MM.1S (cell line): ENCODE results near the gene MFSD2B.

Source experiments
- DNase-seq: peaks from one replicate; pipeline ENCODE4 v3.0.0-alpha.2; 2015
- H2AFZ ChIP-seq: fragments of 300-600 bp; sonication (generic); 2 replicates; pipeline ENCODE4 v1.6.0; 2016; ENCODE audit warnings: antibody characterized with exemption, low read length
- H3F3A ChIP-seq: fragments of 300-600 bp; sonication (generic); 2 replicates; pipeline ENCODE4 v1.6.1; 2016; ENCODE audit warnings: mild to moderate bottlenecking, antibody characterized with exemption, low read length, moderate library complexity, mixed read lengths; ENCODE audit not compliant: insufficient read depth
- H3K27ac ChIP-seq: fragments of 300-600 bp; sonication (generic); 2 replicates; pipeline ENCODE4 v1.5.1; 2016; ENCODE audit warnings: mild to moderate bottlenecking, low read length
- H3K27me3 ChIP-seq: fragments of 300-600 bp; sonication (generic); replicated peaks from 2 replicates; pipeline ENCODE4 v1.6.0; 2016; ENCODE audit warnings: low read length; ENCODE audit not compliant: insufficient read depth
- H3K36me3 ChIP-seq: fragments of 300-600 bp; sonication (generic); replicated peaks from 2 replicates; pipeline ENCODE4 v1.6.1; 2016; ENCODE audit warnings: mild to moderate bottlenecking, low read length, mixed read lengths; ENCODE audit not compliant: insufficient read depth
- H3K4me1 ChIP-seq: fragments of 300-600 bp; sonication (generic); 2 replicates; pipeline ENCODE4 v1.6.1; 2016; ENCODE audit warnings: low read length, mixed read lengths
- H3K4me2 ChIP-seq: fragments of 300-600 bp; sonication (generic); 2 replicates; pipeline ENCODE4 v1.6.0; 2016; ENCODE audit warnings: low read depth, low read length
- H3K4me3 ChIP-seq: fragments of 300-600 bp; sonication (generic); 2 replicates; pipeline ENCODE4 v1.5.1; 2016; ENCODE audit warnings: low read length, mixed read lengths
- H3K79me2 ChIP-seq: fragments of 300-600 bp; sonication (generic); 2 replicates; pipeline ENCODE4 v1.6.1; 2016; ENCODE audit warnings: mixed run types, low read length, mixed read lengths
- H3K9ac ChIP-seq: fragments of 300-600 bp; sonication (generic); 2 replicates; pipeline ENCODE4 v1.6.1; 2016; ENCODE audit warnings: low read length, mixed read lengths
- H3K9me2 ChIP-seq: fragments of 300-600 bp; sonication (generic); replicated peaks from 2 replicates; pipeline ENCODE4 v1.6.1; 2016; ENCODE audit warnings: mild to moderate bottlenecking, low read length, mixed read lengths; ENCODE audit not compliant: insufficient read depth
- H3K9me3 ChIP-seq: fragments of 300-600 bp; sonication (generic); replicated peaks from 2 replicates; pipeline ENCODE4 v1.6.1; 2016; ENCODE audit warnings: mild to moderate bottlenecking, low read length, mixed read lengths; ENCODE audit not compliant: insufficient read depth
- H4K20me1 ChIP-seq: fragments of 300-600 bp; sonication (generic); 2 replicates; pipeline ENCODE4 v1.6.1; 2016; ENCODE audit warnings: mild to moderate bottlenecking, low read length, moderate library complexity, mixed read lengths; ENCODE audit not compliant: insufficient read depth
- EZH2 ChIP-seq: fragments of 300-600 bp; sonication (generic); optimal IDR thresholded peaks from 2 replicates; pipeline ENCODE3; 2017; ENCODE audit warnings: low read depth, mild to moderate bottlenecking, antibody characterized with exemption, low read length, mixed read lengths
- EZH2phosphoT487 ChIP-seq: fragments of 300-600 bp; sonication (generic); IDR thresholded peaks from 2 replicates; pipeline ENCODE4 v1.6.1; 2018; ENCODE audit warnings: antibody characterized with exemption, low read length
- TF ChIP-seq, protein P1 (sequence below): fragments of 300-600 bp; sonication (generic); IDR thresholded peaks from 2 replicates; pipeline ENCODE4 v1.5.1; 2016; ENCODE audit warnings: antibody characterized with exemption, low read length, mixed read lengths

Gene MFSD2B

DNA sequence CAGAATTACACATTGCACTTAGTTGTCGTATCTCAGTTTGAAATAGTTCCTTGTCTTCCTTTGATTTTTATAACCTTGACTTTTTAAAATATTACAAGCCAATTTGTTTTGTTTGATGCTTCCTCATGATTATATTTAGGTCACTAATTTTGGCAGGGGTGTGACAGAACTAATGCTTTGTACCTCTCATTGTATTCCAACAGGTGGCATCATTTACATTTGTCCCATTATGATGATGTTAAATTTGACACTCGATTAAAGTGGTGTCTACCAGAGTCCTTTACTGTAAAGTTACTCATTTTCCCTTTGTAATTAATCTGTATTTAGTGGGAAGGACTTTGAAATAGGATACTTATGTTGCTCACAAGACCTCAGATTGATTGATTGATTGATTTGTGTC lies 21.5 kb upstream of the MFSD2B start:
- TF ChIP-seq, protein P1, sequence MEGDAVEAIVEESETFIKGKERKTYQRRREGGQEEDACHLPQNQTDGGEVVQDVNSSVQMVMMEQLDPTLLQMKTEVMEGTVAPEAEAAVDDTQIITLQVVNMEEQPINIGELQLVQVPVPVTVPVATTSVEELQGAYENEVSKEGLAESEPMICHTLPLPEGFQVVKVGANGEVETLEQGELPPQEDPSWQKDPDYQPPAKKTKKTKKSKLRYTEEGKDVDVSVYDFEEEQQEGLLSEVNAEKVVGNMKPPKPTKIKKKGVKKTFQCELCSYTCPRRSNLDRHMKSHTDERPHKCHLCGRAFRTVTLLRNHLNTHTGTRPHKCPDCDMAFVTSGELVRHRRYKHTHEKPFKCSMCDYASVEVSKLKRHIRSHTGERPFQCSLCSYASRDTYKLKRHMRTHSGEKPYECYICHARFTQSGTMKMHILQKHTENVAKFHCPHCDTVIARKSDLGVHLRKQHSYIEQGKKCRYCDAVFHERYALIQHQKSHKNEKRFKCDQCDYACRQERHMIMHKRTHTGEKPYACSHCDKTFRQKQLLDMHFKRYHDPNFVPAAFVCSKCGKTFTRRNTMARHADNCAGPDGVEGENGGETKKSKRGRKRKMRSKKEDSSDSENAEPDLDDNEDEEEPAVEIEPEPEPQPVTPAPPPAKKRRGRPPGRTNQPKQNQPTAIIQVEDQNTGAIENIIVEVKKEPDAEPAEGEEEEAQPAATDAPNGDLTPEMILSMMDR = peak; percentile 37
- TF ChIP-seq EZH2 = no peak
- Histone ChIP-seq H2AFZ (no peak overlapping the region), H3K79me2 (no peaks in the 10 kb centered on the region), H3K9ac (no peak overlapping the region), H3K27me3 (no peaks in the 10 kb centered on the region), H3K4me3 (no peak overlapping the region), H3K9me3 (no peaks in the 10 kb centered on the region), H3K9me2 (no peaks in the 10 kb centered on the region), H3K4me1 (no peaks in the 10 kb centered on the region), H3K4me2 (no peak overlapping the region), H3F3A (0 out of 2 replicates have a peak, but pooled peaks cover 2% of the 10 kb centered on the region), H4K20me1 (no peaks in the 10 kb centered on the region), H3K27ac (no peak overlapping the region), H3K36me3 (no peaks in the 10 kb centered on the region; the same call in 1 of the 2 replicates)
- peak; percentile 11 for DNase-seq

DNA sequence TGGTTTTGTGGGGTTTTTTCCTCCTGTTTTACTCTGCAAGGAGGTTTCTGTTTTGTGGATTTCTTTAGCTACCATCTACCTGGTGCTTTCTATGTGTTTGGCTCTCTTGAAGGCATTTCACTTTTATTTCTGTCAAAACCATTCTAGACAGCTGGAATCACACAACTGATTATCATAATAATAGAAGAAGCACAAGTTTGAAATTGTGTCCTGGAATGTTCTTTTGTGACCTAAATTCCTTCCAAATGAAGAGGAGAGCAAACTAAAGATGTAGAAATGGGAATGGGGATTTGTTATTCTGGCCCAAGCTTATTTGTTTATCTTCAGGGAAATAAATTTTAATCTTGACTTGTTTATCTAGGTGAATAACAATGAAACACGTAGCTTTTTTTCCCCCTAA lies 17.0 kb upstream of the MFSD2B start:
- H3K4me1 ChIP-seq = no peaks in the 10 kb centered on the region
- 0 out of 2 replicates have a peak, but pooled peaks cover 2% of the 10 kb centered on the region for H3F3A ChIP-seq
- no peak overlapping the region for H3K9ac ChIP-seq
- no peaks in the 10 kb centered on the region for H3K9me3 ChIP-seq
- no peaks in the 10 kb centered on the region for H3K9me2 ChIP-seq
- H4K20me1 ChIP-seq = no peaks in the 10 kb centered on the region
- no peaks in the 10 kb centered on the region for H3K27me3 ChIP-seq
- H3K27ac ChIP-seq = no peak overlapping the region
- TF ChIP-seq, protein P1 = no peak
- TF ChIP-seq EZH2 (no peak), EZH2phosphoT487 (no peak)
- H3K79me2 ChIP-seq = no peaks in the 10 kb centered on the region
- no peak overlapping the region for H2AFZ ChIP-seq
- DNase-seq = no peak
- no peaks in the 10 kb centered on the region for H3K36me3 ChIP-seq
- H3K4me2 ChIP-seq = no peak overlapping the region
- H3K4me3 ChIP-seq = no peak overlapping the region

DNA sequence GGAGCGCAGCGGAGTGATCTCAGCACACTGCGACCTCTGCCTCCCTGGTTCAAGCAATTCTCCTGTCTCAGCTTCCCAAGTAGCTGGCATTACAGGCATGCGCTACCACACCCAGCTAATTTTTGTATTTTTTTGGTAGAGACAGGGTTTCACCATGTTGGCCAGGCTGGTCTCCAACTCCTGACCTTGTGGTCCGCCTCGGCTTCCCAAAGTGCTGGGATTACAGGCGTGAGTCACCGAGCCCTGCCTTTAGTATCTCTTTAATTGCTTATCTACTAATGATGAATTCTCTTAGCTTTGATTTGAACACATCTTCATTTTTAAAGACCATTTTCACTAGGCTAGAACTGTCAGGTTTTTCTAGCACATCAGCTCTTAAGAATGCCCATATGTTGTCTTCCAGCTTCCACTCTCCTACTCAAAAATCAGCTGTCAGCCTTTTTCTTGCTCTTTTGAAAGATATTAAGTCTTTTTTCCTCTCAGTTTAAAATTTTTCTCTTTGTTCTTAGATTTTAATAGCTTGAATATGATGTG lies 16.1 kb upstream of the MFSD2B start:
- no peaks in the 10 kb centered on the region for H3K27me3 ChIP-seq
- no peak overlapping the region for H3K4me3 ChIP-seq
- no peaks in the 10 kb centered on the region for H3K36me3 ChIP-seq
- no peaks in the 10 kb centered on the region for H3K9me3 ChIP-seq
- H3K4me2 ChIP-seq = no peak overlapping the region
- H3K9ac ChIP-seq = no peak overlapping the region
- H3K4me1 ChIP-seq = no peaks in the 10 kb centered on the region
- H3K79me2 ChIP-seq = no peaks in the 10 kb centered on the region
- H3K27ac ChIP-seq = no peak overlapping the region
- no peak for DNase-seq
- TF ChIP-seq EZH2 (no peak), EZH2phosphoT487 (no peak)
- TF ChIP-seq, protein P1 = no peak
- no peak overlapping the region for H2AFZ ChIP-seq
- H3K9me2 ChIP-seq = no peaks in the 10 kb centered on the region
- H3F3A ChIP-seq = 0 out of 2 replicates have a peak, but pooled peaks cover 2% of the 10 kb centered on the region
- H4K20me1 ChIP-seq = no peaks in the 10 kb centered on the region
